Measurements from ENCODE around the gene CEBPZ.

GRCh38 chr2:37205689-37206341 lies 25.6 kb downstream of the CEBPZ start:
- TF ChIP-seq POLR2A (IDR thresholded peaks at IDR 0.05) (no peak), CTCF (IDR thresholded peaks at IDR 0.05) (no peak)

Measured in upper lobe of left lung (tissue), 4 donors.